Thyroid gland (tissue), 4 donors: ENCODE data around the gene DENND5B.

Experiments
- CTCF ChIP-seq, 6 experiments: fragments of 200-600 bp in 3 of 6; fragments of 450-650 bp in 3 of 6; sonication (generic) in 3 of 6; IDR thresholded peaks; one replicate each; pipeline ENCODE4 v1.5.1; 2016 to 2019; ENCODE audit warnings: antibody characterized with exemption in 6 of 6, mild to moderate bottlenecking in 2 of 6, inconsistent platforms in 1 of 6, moderate library complexity in 1 of 6
- POLR2A ChIP-seq, 2 donors: fragments of 450-650 bp; IDR thresholded peaks; one replicate each; pipeline ENCODE4 v1.6.1; 2017; ENCODE audit warnings: antibody characterized with exemption in 2 of 2, mild to moderate bottlenecking in 2 of 2, moderate library complexity in 1 of 2

GRCh38 chr12:31506515-31507306 lies 84.2 kb downstream of the DENND5B start:
- TF ChIP-seq CTCF (IDR thresholded peaks at IDR 0.05), result no peak
- TF ChIP-seq POLR2A (IDR thresholded peaks at IDR 0.05), result no peak
